BE2C (cell line): ENCODE results near the gene CRISP1.
"Not testable (repeated sequence)": the region's sequence is repeated elsewhere in the genome, so short reads cannot be mapped to it uniquely, and the experiment has no call there.

Experiments
- DNase-seq: peaks from one replicate; pipeline ENCODE4 v3.0.0-alpha.2; 2020
- H3K27me3 ChIP-seq: fragments of 250-450 bp; sonication (Bioruptor Pico); 2 replicates; pipeline ENCODE4 v1.5.1; 2020; ENCODE audit warnings: mild to moderate bottlenecking
- H3K36me3 ChIP-seq: fragments of 250-450 bp; sonication (Bioruptor Pico); 2 replicates; pipeline ENCODE4 v1.5.1; 2020; ENCODE audit warnings: mild to moderate bottlenecking
- H3K4me1 ChIP-seq: fragments of 250-450 bp; sonication (Bioruptor Pico); 2 replicates; pipeline ENCODE4 v1.5.1; 2020
- H3K4me3 ChIP-seq: 2 replicates; pipeline ENCODE4 v1.5.1; 2011; ENCODE audit warnings: low read depth, low read length
- H3K9me3 ChIP-seq: fragments of 250-450 bp; sonication (Bioruptor Pico); 2 replicates; pipeline ENCODE4 v1.5.1; 2020
- CTCF ChIP-seq: IDR thresholded peaks from 2 replicates; pipeline ENCODE4 v1.5.1; 2012; ENCODE audit warnings: mild to moderate bottlenecking, low read depth, low read length

Gene CRISP1

GRCh38 chr6:49906526-49906925 is 40.2 kb upstream of the CRISP1 start:
- Histone ChIP-seq H3K27me3 (no peaks in the 10 kb centered on the region), H3K4me3 (no peak overlapping the region), H3K36me3 (no peaks in the 10 kb centered on the region), H3K9me3 (no peaks in the 10 kb centered on the region), H3K4me1 (no peaks in the 10 kb centered on the region)
- no peak for TF ChIP-seq CTCF
- no peak for DNase-seq

DNA sequence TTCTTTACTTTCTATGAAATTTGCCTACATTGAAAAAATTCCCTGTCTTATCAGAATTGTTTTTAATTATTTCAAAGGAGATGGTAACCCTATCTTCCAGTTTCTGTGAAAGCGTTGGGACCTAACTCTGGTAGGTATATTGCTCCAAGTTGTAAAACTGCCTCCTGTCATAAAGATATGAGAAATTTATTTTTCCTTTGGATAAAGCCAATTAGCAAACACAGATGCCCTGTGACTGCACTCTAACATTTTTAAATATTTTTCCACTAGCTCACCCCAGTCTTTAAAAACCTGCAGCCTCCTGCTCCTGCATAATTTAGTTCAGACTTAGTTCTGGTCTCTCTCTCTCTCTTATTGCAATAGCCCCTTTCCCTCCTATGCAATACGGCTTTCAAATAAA is 39.0 kb upstream of the CRISP1 start:
- no peak for TF ChIP-seq CTCF
- Histone ChIP-seq H3K9me3 (no peaks in the 10 kb centered on the region), H3K4me1 (no peaks in the 10 kb centered on the region), H3K36me3 (no peaks in the 10 kb centered on the region), H3K27me3 (no peaks in the 10 kb centered on the region), H3K4me3 (no peak overlapping the region)
- no peak for DNase-seq

GRCh38 chr6:49902856-49903255 is 36.5 kb upstream of the CRISP1 start:
- Histone ChIP-seq H3K4me3 (no peak overlapping the region), H3K27me3 (no peaks in the 10 kb centered on the region), H3K9me3 (no peaks in the 10 kb centered on the region), H3K36me3 (no peaks in the 10 kb centered on the region), H3K4me1 (no peaks in the 10 kb centered on the region)
- TF ChIP-seq CTCF, result no peak
- DNase-seq, result no peak

DNA sequence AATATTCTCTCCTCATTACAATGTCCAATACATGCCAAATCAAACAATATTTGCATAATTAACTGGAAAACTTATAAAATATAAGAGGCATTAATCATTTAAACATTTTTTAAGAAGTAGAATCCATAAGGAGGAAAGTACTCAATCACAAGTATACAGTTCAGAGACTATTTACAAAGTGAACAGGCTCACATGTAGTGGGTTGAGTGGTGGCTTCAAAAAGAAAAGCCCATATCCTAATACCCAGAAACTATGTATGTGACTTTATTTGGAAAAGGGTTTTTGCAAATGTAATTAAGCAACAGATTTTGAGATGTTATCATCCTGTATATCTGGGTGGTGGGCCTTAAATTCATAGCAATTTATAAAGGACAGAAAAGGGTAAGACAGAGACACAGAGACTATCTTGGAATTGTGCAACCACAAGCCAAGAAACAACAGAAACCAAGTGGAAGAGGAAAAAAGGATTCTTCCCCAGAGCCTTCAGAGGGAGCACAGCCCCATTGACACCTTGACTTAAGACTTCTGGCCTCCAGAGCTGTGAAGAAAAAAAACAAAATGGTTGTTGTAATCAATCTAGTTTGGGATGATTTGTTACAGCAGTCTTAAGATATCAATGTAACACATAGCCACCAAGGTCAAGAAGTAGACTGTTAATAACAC is 32.7 kb upstream of the CRISP1 start:
- no peak for DNase-seq
- H3K36me3 ChIP-seq, result no peaks in the 10 kb centered on the region
- no peak for TF ChIP-seq CTCF

GRCh38 chr6:49895553-49895952 is 29.2 kb upstream of the CRISP1 start:
- H3K4me1 ChIP-seq, H3K36me3 ChIP-seq, H3K4me3 ChIP-seq, H3K9me3 ChIP-seq, H3K27me3 ChIP-seq, DNase-seq: not testable (repeated sequence)

More for the DNA sequence above, 32.7 kb upstream of the CRISP1 start:
- Histone ChIP-seq H3K9me3 (no peaks in the 10 kb centered on the region), H3K4me1 (no peaks in the 10 kb centered on the region), H3K27me3 (no peaks in the 10 kb centered on the region), H3K4me3 (no peak overlapping the region)

DNA sequence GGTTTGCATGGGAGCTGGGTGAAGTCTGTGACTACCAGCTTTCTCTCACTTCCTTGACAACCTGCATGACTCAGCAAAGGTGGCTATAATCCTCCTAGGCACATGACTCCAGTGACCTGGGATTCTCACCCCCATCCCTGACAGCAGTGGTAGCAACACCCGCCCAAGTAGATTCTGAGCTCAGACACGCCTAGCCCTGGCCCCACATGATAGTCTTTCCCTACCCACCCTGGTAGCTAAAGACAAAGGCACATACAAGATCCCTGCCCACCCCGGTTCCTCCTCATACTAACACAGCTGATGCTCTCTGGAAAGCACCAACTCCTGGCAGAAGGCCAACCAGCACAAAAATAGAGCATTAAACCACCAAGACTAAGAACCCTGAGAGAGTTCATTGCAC is 25.9 kb upstream of the CRISP1 start:
- Histone ChIP-seq H3K27me3 (no peaks in the 10 kb centered on the region), H3K36me3 (no peaks in the 10 kb centered on the region), H3K9me3 (no peaks in the 10 kb centered on the region), H3K4me3 (no peak overlapping the region), H3K4me1 (no peaks in the 10 kb centered on the region)
- no peak for DNase-seq
- TF ChIP-seq CTCF, result no peak

DNA sequence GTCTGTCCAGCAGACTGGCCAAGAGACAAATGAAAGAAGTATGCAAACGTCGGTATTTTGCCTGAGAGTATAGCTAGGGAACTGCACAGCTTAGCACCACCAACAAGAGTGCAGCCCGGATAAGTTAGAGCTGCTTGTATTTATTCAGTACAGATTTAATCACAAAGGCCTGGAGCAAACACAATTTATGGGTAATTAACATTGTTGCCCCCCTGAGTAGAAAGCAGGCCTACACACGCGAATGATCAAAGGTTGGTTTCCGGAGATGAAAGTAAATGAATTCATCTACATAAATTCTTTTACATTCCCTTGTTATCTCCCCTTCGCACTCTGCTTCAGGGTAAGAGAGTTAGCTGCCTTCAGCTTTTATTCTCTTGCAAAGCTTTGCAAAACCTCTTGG is 24.7 kb upstream of the CRISP1 start:
- no peak for TF ChIP-seq CTCF
- H3K27me3 ChIP-seq, result no peaks in the 10 kb centered on the region
- no peak overlapping the region for H3K4me3 ChIP-seq
- no peaks in the 10 kb centered on the region for H3K9me3 ChIP-seq
- H3K36me3 ChIP-seq, result no peaks in the 10 kb centered on the region
- H3K4me1 ChIP-seq, result no peaks in the 10 kb centered on the region
- no peak for DNase-seq
